Measurements from ENCODE around the gene XCR1.

XCR1 gene

GRCh38 chr3:45994419-45995235 is 32.7 kb downstream of the XCR1 start:
- H3K9ac ChIP-seq (ENCODE audit: low read length): peak overlapping the region; percentile 93
- H2BK15ac ChIP-seq (ENCODE audit: low read depth, poor library complexity, severe bottlenecking): no peak overlapping the region
- peak overlapping the region in 1 of 2 experiments; percentile 21 for H2BK12ac ChIP-seq (ENCODE audit: low read length in 2 of 2)
- H3K27ac ChIP-seq (ENCODE audit: low read length, poor library complexity, severe bottlenecking): no peak overlapping the region
- H3K4me2 ChIP-seq (ENCODE audit: low read length, poor library complexity, severe bottlenecking): peak overlapping the region; percentile 81
- WGBS: 25% methylated on average over 16 of the region's 16 CpGs
- no peak overlapping the region for H2AK5ac ChIP-seq (ENCODE audit: low read length, severe bottlenecking)
- H3K27me3 ChIP-seq (ENCODE audit: control insufficient read depth in 1 of 2, insufficient read depth in 1 of 2, low read length in 2 of 2): no peaks in the 10 kb centered on the region
- peaks cover 0 to 5% of the 10 kb centered on the region in 2 experiments for H3K36me3 ChIP-seq (ENCODE audit: control insufficient read depth in 1 of 2, insufficient read depth in 2 of 2, low read depth in 1 of 2, low read length in 2 of 2)
- peaks cover 3% of the 10 kb centered on the region for H3K4me1 ChIP-seq (ENCODE audit: control insufficient read depth, insufficient read depth, low read depth, low read length)
- no peak overlapping the region for H4K91ac ChIP-seq (ENCODE audit: low read length)
- H3K18ac ChIP-seq (ENCODE audit: low read depth in 1 of 2, low read length in 2 of 2): peak overlapping the region in 1 of 2 experiments; percentile 40
- peak overlapping the region in 1 of 2 experiments; percentile 26 for H3K14ac ChIP-seq (ENCODE audit: low read length in 2 of 2)
- no peak overlapping the region for H2BK5ac ChIP-seq (ENCODE audit: low read depth, low read length, poor library complexity, severe bottlenecking)
- no peak for DNase-seq
- no peaks in the 10 kb centered on the region for H3K9me3 ChIP-seq (ENCODE audit: control insufficient read depth, low read length)
- H2BK120ac ChIP-seq (ENCODE audit: low read depth, low read length): no peak overlapping the region
- H3K4me3 ChIP-seq (ENCODE audit: insufficient read depth in 1 of 2, low read depth in 1 of 2, low read length in 2 of 2): peak overlapping the region; percentile 71 to 92
- no peak overlapping the region for H3K23ac ChIP-seq (ENCODE audit: low read length in 2 of 2)
- peaks cover 34% of the 10 kb centered on the region for H3K79me1 ChIP-seq (replicated peaks; ENCODE audit: low read length, poor library complexity, severe bottlenecking)
- peak overlapping the region; percentile 55 for H2AFZ ChIP-seq (ENCODE audit: low read depth, low read length)
- no peak overlapping the region for H3K4ac ChIP-seq (ENCODE audit: low read depth in 1 of 2, low read length in 2 of 2)
- H4K8ac ChIP-seq (ENCODE audit: low read length): no peak overlapping the region

DNA sequence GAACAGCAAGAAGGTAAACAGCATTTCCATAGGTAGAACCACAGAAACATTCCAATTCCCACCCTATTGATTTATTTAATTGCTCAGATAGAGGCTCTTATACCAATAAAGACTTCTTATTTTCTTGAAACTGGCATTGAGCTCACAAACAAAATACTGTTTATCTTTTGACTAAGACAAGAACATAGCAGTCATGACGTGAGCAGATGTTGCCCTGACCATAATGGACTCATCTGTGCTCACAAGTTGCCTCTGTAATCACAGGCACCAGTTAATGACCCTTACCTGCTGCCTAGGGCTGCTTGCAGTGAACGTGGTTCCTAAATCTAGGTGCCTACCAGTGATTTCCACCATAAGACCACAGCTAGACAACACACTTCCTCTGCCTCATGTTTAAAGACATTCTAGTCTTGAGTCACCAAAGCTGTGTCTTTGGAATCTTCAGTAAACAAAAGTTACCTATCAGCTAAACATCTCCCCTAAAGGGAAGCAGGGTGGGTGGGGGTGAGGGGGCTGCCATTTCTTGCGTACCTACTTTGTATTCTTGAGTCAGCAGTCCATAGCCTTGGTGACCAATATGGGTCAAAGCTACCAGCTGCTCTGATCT is 33.8 kb downstream of the XCR1 start:
- peaks cover 0 to 5% of the 10 kb centered on the region in 2 experiments for H3K36me3 ChIP-seq (ENCODE audit: control insufficient read depth in 1 of 2, insufficient read depth in 2 of 2, low read depth in 1 of 2, low read length in 2 of 2)
- no peak overlapping the region for H2AFZ ChIP-seq (ENCODE audit: low read depth, low read length)
- no peak overlapping the region for H3K27ac ChIP-seq (ENCODE audit: low read length, poor library complexity, severe bottlenecking)
- 93% methylated on average over 3 of the region's 3 CpGs for WGBS
- H3K9me3 ChIP-seq (ENCODE audit: control insufficient read depth, low read length): no peaks in the 10 kb centered on the region
- no peaks in the 10 kb centered on the region for H3K27me3 ChIP-seq (ENCODE audit: control insufficient read depth in 1 of 2, insufficient read depth in 1 of 2, low read length in 2 of 2)
- no peak overlapping the region for H3K14ac ChIP-seq (ENCODE audit: low read length in 2 of 2)
- H4K91ac ChIP-seq (ENCODE audit: low read length): no peak overlapping the region
- no peak overlapping the region for H2BK120ac ChIP-seq (ENCODE audit: low read depth, low read length)
- no peak overlapping the region for H3K4ac ChIP-seq (ENCODE audit: low read depth in 1 of 2, low read length in 2 of 2)
- no peak overlapping the region for H2BK5ac ChIP-seq (ENCODE audit: low read depth, low read length, poor library complexity, severe bottlenecking)
- no peak overlapping the region for H2BK15ac ChIP-seq (ENCODE audit: low read depth, poor library complexity, severe bottlenecking)
- H3K4me2 ChIP-seq (ENCODE audit: low read length, poor library complexity, severe bottlenecking): no peak overlapping the region
- DNase-seq: no peak
- H3K18ac ChIP-seq (ENCODE audit: low read depth in 1 of 2, low read length in 2 of 2): no peak overlapping the region
- peaks cover 41% of the 10 kb centered on the region for H3K79me1 ChIP-seq (replicated peaks; ENCODE audit: low read length, poor library complexity, severe bottlenecking)
- H2BK12ac ChIP-seq (ENCODE audit: low read length in 2 of 2): peak overlapping the region in 1 of 2 experiments; percentile 60
- no peak overlapping the region for H4K8ac ChIP-seq (ENCODE audit: low read length)
- H3K23ac ChIP-seq (ENCODE audit: low read length in 2 of 2): no peak overlapping the region
- peaks cover 3% of the 10 kb centered on the region for H3K4me1 ChIP-seq (ENCODE audit: control insufficient read depth, insufficient read depth, low read depth, low read length)
- H3K4me3 ChIP-seq (ENCODE audit: insufficient read depth in 1 of 2, low read depth in 1 of 2, low read length in 2 of 2): no peak overlapping the region
- H3K9ac ChIP-seq (ENCODE audit: low read length): no peak overlapping the region
- H2AK5ac ChIP-seq (ENCODE audit: low read length, severe bottlenecking): no peak overlapping the region

- no peak overlapping the region for H3K4me2 ChIP-seq (ENCODE audit: low read length, poor library complexity, severe bottlenecking)
- H2AFZ ChIP-seq (ENCODE audit: low read depth, low read length): no peak overlapping the region
- H3K4me1 ChIP-seq (ENCODE audit: control insufficient read depth, insufficient read depth, low read depth, low read length): peaks cover 7% of the 10 kb centered on the region
- no peak overlapping the region for H3K18ac ChIP-seq (ENCODE audit: low read depth in 1 of 2, low read length in 2 of 2)
- no peaks in the 10 kb centered on the region for H3K27me3 ChIP-seq (ENCODE audit: control insufficient read depth in 1 of 2, insufficient read depth in 1 of 2, low read length in 2 of 2)
- H4K8ac ChIP-seq (ENCODE audit: low read length): no peak overlapping the region
- no peak overlapping the region for H3K9ac ChIP-seq (ENCODE audit: low read length)
- H2BK15ac ChIP-seq (ENCODE audit: low read depth, poor library complexity, severe bottlenecking): no peak overlapping the region
- H2BK12ac ChIP-seq (ENCODE audit: low read length in 2 of 2): no peak overlapping the region
- no peak overlapping the region for H2BK5ac ChIP-seq (ENCODE audit: low read depth, low read length, poor library complexity, severe bottlenecking)
- no peak overlapping the region for H2AK5ac ChIP-seq (ENCODE audit: low read length, severe bottlenecking)
- H3K4ac ChIP-seq (ENCODE audit: low read depth in 1 of 2, low read length in 2 of 2): no peak overlapping the region
- H2BK120ac ChIP-seq (ENCODE audit: low read depth, low read length): no peak overlapping the region
- H3K4me3 ChIP-seq (ENCODE audit: insufficient read depth in 1 of 2, low read depth in 1 of 2, low read length in 2 of 2): no peak overlapping the region
- no peak overlapping the region for H3K27ac ChIP-seq (ENCODE audit: low read length, poor library complexity, severe bottlenecking)
- no peak overlapping the region for H4K91ac ChIP-seq (ENCODE audit: low read length)
- H3K79me1 ChIP-seq (replicated peaks; ENCODE audit: low read length, poor library complexity, severe bottlenecking): peaks cover 46% of the 10 kb centered on the region
- peak; percentile 30 for DNase-seq
- no peak overlapping the region for H3K14ac ChIP-seq (ENCODE audit: low read length in 2 of 2)
- no peaks in the 10 kb centered on the region for H3K9me3 ChIP-seq (ENCODE audit: control insufficient read depth, low read length)
- peaks cover 0 to 5% of the 10 kb centered on the region in 2 experiments for H3K36me3 ChIP-seq (ENCODE audit: control insufficient read depth in 1 of 2, insufficient read depth in 2 of 2, low read depth in 1 of 2, low read length in 2 of 2)
- 69% methylated on average over 2 of the region's 2 CpGs for WGBS
- no peak overlapping the region for H3K23ac ChIP-seq (ENCODE audit: low read length in 2 of 2)
Observed at GRCh38 chr3:45992821-45993221, 34.5 kb downstream of the XCR1 start.

DNA sequence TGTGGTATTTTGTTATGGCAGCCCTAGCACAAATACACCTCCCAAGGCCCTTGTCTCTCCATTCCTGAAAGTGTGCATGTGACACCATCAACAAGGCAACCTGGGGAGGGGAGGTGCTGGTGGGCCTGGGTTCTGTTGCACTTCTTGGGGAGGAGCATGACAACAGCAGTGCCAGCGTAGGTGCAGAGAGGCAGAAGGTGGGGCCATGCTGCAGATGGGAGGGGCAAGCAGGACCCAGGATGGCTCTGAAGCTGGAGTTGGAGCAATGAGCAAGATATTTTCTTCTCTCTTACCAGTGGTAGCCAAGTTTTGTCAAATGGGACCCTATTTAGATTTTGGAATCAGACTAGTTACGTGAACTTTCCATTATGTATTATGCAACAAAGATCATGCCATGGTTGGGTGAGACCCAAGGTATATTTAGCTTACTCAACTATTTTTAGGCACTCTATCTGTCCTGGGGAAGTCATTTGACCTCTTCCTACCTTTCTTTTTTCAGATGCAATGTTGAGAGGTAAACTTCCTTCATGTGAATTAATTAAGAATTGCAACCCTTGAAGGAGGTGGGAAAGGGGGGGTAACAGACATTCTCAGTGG is 35.1 kb downstream of the XCR1 start:
- no peak overlapping the region for H2BK15ac ChIP-seq (ENCODE audit: low read depth, poor library complexity, severe bottlenecking)
- H2BK12ac ChIP-seq (ENCODE audit: low read length in 2 of 2): no peak overlapping the region
- peaks cover 0 to 5% of the 10 kb centered on the region in 2 experiments for H3K36me3 ChIP-seq (ENCODE audit: control insufficient read depth in 1 of 2, insufficient read depth in 2 of 2, low read depth in 1 of 2, low read length in 2 of 2)
- H2BK5ac ChIP-seq (ENCODE audit: low read depth, low read length, poor library complexity, severe bottlenecking): no peak overlapping the region
- 80% methylated on average over 2 of the region's 2 CpGs for WGBS
- peak overlapping the region; percentile 55 for H2AFZ ChIP-seq (ENCODE audit: low read depth, low read length)
- H3K27me3 ChIP-seq (ENCODE audit: control insufficient read depth in 1 of 2, insufficient read depth in 1 of 2, low read length in 2 of 2): no peaks in the 10 kb centered on the region
- no peak overlapping the region for H3K4me2 ChIP-seq (ENCODE audit: low read length, poor library complexity, severe bottlenecking)
- H3K14ac ChIP-seq (ENCODE audit: low read length in 2 of 2): no peak overlapping the region
- H4K91ac ChIP-seq (ENCODE audit: low read length): no peak overlapping the region
- no peak for DNase-seq
- no peak overlapping the region for H3K4ac ChIP-seq (ENCODE audit: low read depth in 1 of 2, low read length in 2 of 2)
- peaks cover 49% of the 10 kb centered on the region for H3K79me1 ChIP-seq (replicated peaks; ENCODE audit: low read length, poor library complexity, severe bottlenecking)
- H3K4me1 ChIP-seq (ENCODE audit: control insufficient read depth, insufficient read depth, low read depth, low read length): peaks cover 8% of the 10 kb centered on the region
- H3K27ac ChIP-seq (ENCODE audit: low read length, poor library complexity, severe bottlenecking): no peak overlapping the region
- H4K8ac ChIP-seq (ENCODE audit: low read length): no peak overlapping the region
- H3K9ac ChIP-seq (ENCODE audit: low read length): no peak overlapping the region
- no peaks in the 10 kb centered on the region for H3K9me3 ChIP-seq (ENCODE audit: control insufficient read depth, low read length)
- H2AK5ac ChIP-seq (ENCODE audit: low read length, severe bottlenecking): no peak overlapping the region
- H2BK120ac ChIP-seq (ENCODE audit: low read depth, low read length): no peak overlapping the region
- H3K4me3 ChIP-seq (ENCODE audit: insufficient read depth in 1 of 2, low read depth in 1 of 2, low read length in 2 of 2): peak overlapping the region in 1 of 2 experiments; percentile 22
- H3K18ac ChIP-seq (ENCODE audit: low read depth in 1 of 2, low read length in 2 of 2): peak overlapping the region in 1 of 2 experiments; percentile 58
- H3K23ac ChIP-seq (ENCODE audit: low read length in 2 of 2): no peak overlapping the region
